ENCODE measurements around the gene TAS2R10. TPM values are rescaled to one million over a fixed set of nuclear protein-coding genes. Genes with fewer than 3 reads are reported as not detected.

The TAS2R10 gene, protein sequence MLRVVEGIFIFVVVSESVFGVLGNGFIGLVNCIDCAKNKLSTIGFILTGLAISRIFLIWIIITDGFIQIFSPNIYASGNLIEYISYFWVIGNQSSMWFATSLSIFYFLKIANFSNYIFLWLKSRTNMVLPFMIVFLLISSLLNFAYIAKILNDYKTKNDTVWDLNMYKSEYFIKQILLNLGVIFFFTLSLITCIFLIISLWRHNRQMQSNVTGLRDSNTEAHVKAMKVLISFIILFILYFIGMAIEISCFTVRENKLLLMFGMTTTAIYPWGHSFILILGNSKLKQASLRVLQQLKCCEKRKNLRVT
- polyA plus RNA-seq (3.9 and 8.3 TPM in 2 replicates), polyA minus RNA-seq (10.2 and 13.8 TPM in 2 replicates)

DNA sequence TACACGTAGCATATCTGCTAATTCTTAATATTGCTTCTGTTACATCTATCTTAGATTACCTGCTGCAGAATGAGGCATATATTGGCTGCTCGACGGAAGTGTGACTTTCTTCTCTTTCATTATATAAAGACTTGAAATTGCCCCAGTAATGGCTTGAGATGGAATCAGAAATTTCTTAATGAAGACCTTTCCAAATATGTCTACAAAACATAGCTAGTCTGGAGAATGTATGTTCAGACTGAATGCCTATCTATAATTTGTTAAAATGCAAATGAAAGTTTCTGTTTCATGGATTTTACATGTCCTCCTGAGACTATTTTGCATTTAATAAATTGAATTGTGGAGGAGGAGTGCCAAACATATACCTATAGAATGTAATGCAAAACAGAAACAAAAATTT is at the start of gene TAS2R10:
Gene TAS2R10, minus strand, starts transcription at position 101 of the 400 bp plus-strand sequence. Its CDS starts 89 bp downstream, at position 12.
- no peak within 1 kb of the TSS for H3K4me3 ChIP-seq (ENCODE audit: low read length)
- H3K27ac ChIP-seq (ENCODE audit: low read length): no peak within 1 kb of the TSS
- H3F3A ChIP-seq (ENCODE audit: insufficient read depth, low read length, poor library complexity, severe bottlenecking): no peaks in the 10 kb centered on the region
- H3K9ac ChIP-seq (ENCODE audit: low read length): no peak within 1 kb of the TSS
- H4K20me1 ChIP-seq (ENCODE audit: insufficient read depth): no peaks in the 10 kb centered on the region
- no peak for TF ChIP-seq CTCF (IDR thresholded peaks at IDR 0.05; ENCODE audit: poor library complexity, severe bottlenecking)
- TF ChIP-seq EZH2 (IDR thresholded peaks at IDR 0.05; ENCODE audit: borderline replicate concordance, insufficient read depth, low read length, poor library complexity, severe bottlenecking): no peak
- no peak for TF ChIP-seq MXI1 (conservative IDR thresholded peaks at IDR 0.05; ENCODE audit: poor library complexity, severe bottlenecking)
- no peak for TF ChIP-seq EP300 (conservative IDR thresholded peaks at IDR 0.05; ENCODE audit: poor library complexity, severe bottlenecking)
- TF ChIP-seq TAF1 (IDR thresholded peaks at IDR 0.05; ENCODE audit: low read depth): no peak
- no peak for TF ChIP-seq RAD21 (conservative IDR thresholded peaks at IDR 0.05)
- TF ChIP-seq, protein P1, sequence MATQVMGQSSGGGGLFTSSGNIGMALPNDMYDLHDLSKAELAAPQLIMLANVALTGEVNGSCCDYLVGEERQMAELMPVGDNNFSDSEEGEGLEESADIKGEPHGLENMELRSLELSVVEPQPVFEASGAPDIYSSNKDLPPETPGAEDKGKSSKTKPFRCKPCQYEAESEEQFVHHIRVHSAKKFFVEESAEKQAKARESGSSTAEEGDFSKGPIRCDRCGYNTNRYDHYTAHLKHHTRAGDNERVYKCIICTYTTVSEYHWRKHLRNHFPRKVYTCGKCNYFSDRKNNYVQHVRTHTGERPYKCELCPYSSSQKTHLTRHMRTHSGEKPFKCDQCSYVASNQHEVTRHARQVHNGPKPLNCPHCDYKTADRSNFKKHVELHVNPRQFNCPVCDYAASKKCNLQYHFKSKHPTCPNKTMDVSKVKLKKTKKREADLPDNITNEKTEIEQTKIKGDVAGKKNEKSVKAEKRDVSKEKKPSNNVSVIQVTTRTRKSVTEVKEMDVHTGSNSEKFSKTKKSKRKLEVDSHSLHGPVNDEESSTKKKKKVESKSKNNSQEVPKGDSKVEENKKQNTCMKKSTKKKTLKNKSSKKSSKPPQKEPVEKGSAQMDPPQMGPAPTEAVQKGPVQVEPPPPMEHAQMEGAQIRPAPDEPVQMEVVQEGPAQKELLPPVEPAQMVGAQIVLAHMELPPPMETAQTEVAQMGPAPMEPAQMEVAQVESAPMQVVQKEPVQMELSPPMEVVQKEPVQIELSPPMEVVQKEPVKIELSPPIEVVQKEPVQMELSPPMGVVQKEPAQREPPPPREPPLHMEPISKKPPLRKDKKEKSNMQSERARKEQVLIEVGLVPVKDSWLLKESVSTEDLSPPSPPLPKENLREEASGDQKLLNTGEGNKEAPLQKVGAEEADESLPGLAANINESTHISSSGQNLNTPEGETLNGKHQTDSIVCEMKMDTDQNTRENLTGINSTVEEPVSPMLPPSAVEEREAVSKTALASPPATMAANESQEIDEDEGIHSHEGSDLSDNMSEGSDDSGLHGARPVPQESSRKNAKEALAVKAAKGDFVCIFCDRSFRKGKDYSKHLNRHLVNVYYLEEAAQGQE (IDR thresholded peaks at IDR 0.05; ENCODE audit: borderline replicate concordance): no peak
- no peak for TF ChIP-seq SMC3 (conservative IDR thresholded peaks at IDR 0.05; ENCODE audit: poor library complexity)
- TF ChIP-seq POLR2AphosphoS5 (IDR thresholded peaks at IDR 0.05): no peak
- H3K79me2 ChIP-seq (replicated peaks; ENCODE audit: insufficient read depth, low read length): no peaks in the 10 kb centered on the region
- no peak within 1 kb of the TSS for H2AFZ ChIP-seq (ENCODE audit: low read depth, low read length)
- H3K36me3 ChIP-seq (ENCODE audit: insufficient read depth, low read length): no peaks in the 10 kb centered on the region
- no peak within 1 kb of the TSS for H3K4me2 ChIP-seq (ENCODE audit: low read length)
- H3K9me3 ChIP-seq (ENCODE audit: low read length): no peaks in the 10 kb centered on the region
- H3K9me2 ChIP-seq (ENCODE audit: insufficient read depth, low read length): no peaks in the 10 kb centered on the region
- no peaks in the 10 kb centered on the region for H3K27me3 ChIP-seq (ENCODE audit: insufficient read depth, low read depth, low read length)

- Histone ChIP-seq H3F3A (ENCODE audit: insufficient read depth, low read length, poor library complexity, severe bottlenecking) (no peaks in the 10 kb centered on the region), H3K27ac (ENCODE audit: low read length) (no peak overlapping the region), H4K20me1 (ENCODE audit: insufficient read depth) (no peaks in the 10 kb centered on the region), H3K27me3 (ENCODE audit: insufficient read depth, low read depth, low read length) (no peaks in the 10 kb centered on the region), H3K9me2 (ENCODE audit: insufficient read depth, low read length) (no peaks in the 10 kb centered on the region), H3K79me2 (replicated peaks; ENCODE audit: insufficient read depth, low read length) (no peaks in the 10 kb centered on the region), H3K4me2 (ENCODE audit: low read length) (no peak overlapping the region), H3K9ac (ENCODE audit: low read length) (no peak overlapping the region), H3K9me3 (ENCODE audit: low read length) (no peaks in the 10 kb centered on the region), H3K36me3 (ENCODE audit: insufficient read depth, low read length) (peaks cover 10% of the 10 kb centered on the region), H3K4me3 (ENCODE audit: low read length) (no peak overlapping the region), H2AFZ (ENCODE audit: low read depth, low read length) (no peak overlapping the region)
- TF ChIP-seq EP300 (conservative IDR thresholded peaks at IDR 0.05; ENCODE audit: poor library complexity, severe bottlenecking) (no peak), CTCF (IDR thresholded peaks at IDR 0.05; ENCODE audit: poor library complexity, severe bottlenecking) (no peak), EZH2 (IDR thresholded peaks at IDR 0.05; ENCODE audit: borderline replicate concordance, insufficient read depth, low read length, poor library complexity, severe bottlenecking) (no peak), TAF1 (IDR thresholded peaks at IDR 0.05; ENCODE audit: low read depth) (no peak)
- TF ChIP-seq, protein P1 (IDR thresholded peaks at IDR 0.05; ENCODE audit: borderline replicate concordance): no peak
Observed at GRCh38 chr12:10873378-10873777, 47.2 kb upstream of the TAS2R10 start.

All from neural cell (in vitro differentiated cells).